SK-N-SH treated with all-trans-retinoic acid at 6 μM for 48 hours (cell line): Measurements from ENCODE around the gene RNF7.

Experiments used
- ARNTL ChIP-seq: fragments of 450-650 bp; formaldehyde crosslinking; IDR thresholded peaks from 2 replicates; pipeline ENCODE4 v1.5.0; 2020; ENCODE audit warnings: low read depth, mild to moderate bottlenecking, moderate library complexity, borderline replicate concordance
- CREB5 ChIP-seq: fragments of 250-450 bp; sonication (Bioruptor Pico); IDR thresholded peaks from 2 replicates; pipeline ENCODE4 v1.5.1; 2020; ENCODE audit warnings: low read depth, mild to moderate bottlenecking, moderate library complexity
- GLIS3 ChIP-seq: fragments of 250-450 bp; sonication (Bioruptor Pico); IDR thresholded peaks from 2 replicates; pipeline ENCODE4 v1.5.0; 2020; ENCODE audit warnings: mild to moderate bottlenecking, moderate library complexity
- POU6F1 ChIP-seq: fragments of 250-450 bp; sonication (Bioruptor Pico); IDR thresholded peaks from 2 replicates; pipeline ENCODE4 v1.8.0; 2021; ENCODE audit warnings: low read depth, mild to moderate bottlenecking, moderate library complexity, borderline replicate concordance
- ZNF8 ChIP-seq: fragments of 450-650 bp; formaldehyde crosslinking; IDR thresholded peaks from 2 replicates; pipeline ENCODE4 v1.5.0; 2020; ENCODE audit warnings: mild to moderate bottlenecking, moderate library complexity

- TF ChIP-seq ZNF8 (CRISPR knock-in tag), result no peak
- no peak for TF ChIP-seq POU6F1
- no peak for TF ChIP-seq CREB5
- no peak for TF ChIP-seq GLIS3 (CRISPR knock-in tag)
- TF ChIP-seq ARNTL (CRISPR knock-in tag), result no peak
Measured at GRCh38 chr3:141754032-141754431, 15.9 kb downstream of the RNF7 start.
